GM13977 (cell line): ENCODE data around the gene KIR2DL1.
"Not testable (repeated sequence)": the region's sequence is repeated elsewhere in the genome, so short reads cannot be mapped to it uniquely, and the experiment has no call there.

Source experiments
- DNase-seq: peaks from one replicate; pipeline ENCODE4 v3.0.0; 2012; ENCODE audit warnings: low spot score
- CTCF ChIP-seq: IDR thresholded peaks from 2 replicates; pipeline ENCODE4 v1.5.1; 2012; ENCODE audit warnings: mild to moderate bottlenecking, control low read depth; ENCODE audit not compliant: insufficient read depth; ENCODE audit errors: extremely low read depth, missing control alignments
- in situ Hi-C: fragments of 300-500 bp; cut with MboI; formaldehyde crosslinking; loops from one replicate; pipeline ENCODE4 v1.12.0; 2022; ENCODE audit warnings: low sequenced_read_pairs, low pct_unique_long_range_greater_than_20kb, mixed read lengths, inconsistent platforms; ENCODE audit not compliant: unreplicated experiment

The KIR2DL1 gene

GRCh38 chr19:54792814-54793213 is 23.2 kb downstream of the KIR2DL1 start:
- DNase-seq: peak; percentile 46
- in situ Hi-C loops: no loop called here
- no peak for TF ChIP-seq CTCF

GRCh38 chr19:54795758-54796157 is 26.2 kb downstream of the KIR2DL1 start:
- in situ Hi-C loops: no loop called here
- DNase-seq: no peak
- no peak for TF ChIP-seq CTCF

DNA sequence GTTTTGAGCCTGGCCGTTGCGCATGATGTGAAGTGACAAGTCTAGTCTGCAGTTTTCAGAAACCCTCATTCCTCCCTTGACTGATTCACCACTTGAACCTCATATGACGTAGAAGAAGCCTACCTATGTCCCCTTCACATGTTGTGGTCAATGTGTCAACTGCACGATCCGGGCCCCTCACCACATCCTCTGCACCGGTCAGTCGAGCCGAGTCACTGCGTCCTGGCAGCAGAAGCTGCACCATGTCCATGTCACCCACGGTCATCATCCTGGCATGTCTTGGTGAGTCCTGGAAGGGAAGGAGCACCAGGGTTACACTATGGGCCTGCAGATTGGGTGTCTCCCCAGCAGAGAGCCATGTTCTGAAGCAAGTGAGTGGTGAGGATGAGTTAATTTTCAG is 33.8 kb downstream of the KIR2DL1 start, which contains the start of gene KIR2DL4:
KIR2DL4 (plus strand) TSS at position 201 of the 400 bp plus-strand sequence; CDS start at position 243, 42 bp downstream.
- in situ Hi-C loops: no loop called here
- no peak for TF ChIP-seq CTCF
- DNase-seq: no peak

DNA sequence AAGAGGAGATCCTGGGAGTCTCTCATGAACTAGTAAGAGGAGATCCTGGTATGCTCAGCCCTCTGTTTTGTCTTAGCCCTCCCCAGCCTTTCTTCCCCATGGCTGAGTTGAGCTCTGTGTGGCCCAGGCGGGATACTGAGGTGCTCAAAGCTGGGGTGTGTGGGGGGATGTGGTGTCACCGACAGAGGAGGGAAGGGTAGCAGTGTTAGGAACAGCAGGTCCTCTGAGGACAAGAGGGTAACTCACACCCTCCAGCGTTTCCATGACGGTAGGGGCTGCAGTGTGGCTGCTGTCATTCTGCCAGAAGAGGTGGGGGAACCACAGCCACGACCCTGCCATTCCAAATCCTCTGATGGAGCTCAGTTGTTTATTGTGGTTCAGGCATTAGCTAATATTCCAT is 34.5 kb downstream of the KIR2DL1 start:
- TF ChIP-seq CTCF: no peak
- no peak for DNase-seq
- in situ Hi-C loops: no loop called here

DNA sequence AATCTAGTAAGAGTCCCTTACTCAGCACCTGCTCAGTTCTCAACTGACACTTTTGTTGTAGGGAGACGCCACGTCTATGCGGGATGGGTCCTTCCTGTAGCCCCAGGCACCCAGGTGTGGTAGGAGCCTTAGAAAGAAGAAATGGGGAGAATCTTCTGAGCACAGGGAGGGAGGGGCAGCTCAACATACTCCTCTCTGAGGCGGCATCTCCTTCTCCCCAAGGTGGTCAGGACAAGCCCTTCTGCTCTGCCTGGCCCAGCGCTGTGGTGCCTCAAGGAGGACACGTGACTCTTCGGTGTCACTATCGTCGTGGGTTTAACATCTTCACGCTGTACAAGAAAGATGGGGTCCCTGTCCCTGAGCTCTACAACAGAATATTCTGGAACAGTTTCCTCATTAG is 35.0 kb downstream of the KIR2DL1 start:
- in situ Hi-C loops: no loop called here
- TF ChIP-seq CTCF: no peak
- no peak for DNase-seq

DNA sequence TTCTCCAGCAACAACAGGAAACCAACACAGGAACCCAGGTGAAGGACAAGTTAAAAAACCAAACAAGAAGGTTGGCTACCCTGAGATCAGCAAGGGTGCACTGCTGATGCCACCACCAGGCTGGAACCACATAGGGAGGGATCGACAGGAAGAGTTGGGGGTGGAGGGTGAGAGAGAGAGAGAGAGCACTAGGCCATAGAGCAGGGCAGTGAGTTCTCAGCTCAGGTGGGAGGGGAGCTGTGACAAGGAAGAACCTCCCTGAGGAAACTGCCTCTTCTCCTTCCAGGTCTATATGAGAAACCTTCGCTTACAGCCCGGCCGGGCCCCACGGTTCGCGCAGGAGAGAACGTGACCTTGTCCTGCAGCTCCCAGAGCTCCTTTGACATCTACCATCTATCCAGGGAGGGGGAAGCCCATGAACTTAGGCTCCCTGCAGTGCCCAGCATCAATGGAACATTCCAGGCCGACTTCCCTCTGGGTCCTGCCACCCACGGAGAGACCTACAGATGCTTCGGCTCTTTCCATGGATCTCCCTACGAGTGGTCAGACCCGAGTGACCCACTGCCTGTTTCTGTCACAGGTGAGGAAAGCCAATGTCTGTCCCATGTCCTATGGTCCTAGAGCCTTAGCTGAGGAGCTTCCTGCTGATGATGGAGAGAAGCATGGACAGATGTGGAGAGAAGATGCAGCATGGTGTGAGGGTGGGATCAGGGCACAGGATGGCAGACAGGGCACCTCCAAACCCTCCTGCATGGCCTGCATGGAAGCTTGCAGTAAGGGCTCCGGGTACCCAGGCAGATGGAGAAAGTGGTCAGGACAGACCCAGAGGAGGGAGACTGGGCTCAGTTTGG is 36.3 kb downstream of the KIR2DL1 start:
- in situ Hi-C loops: no loop called here
- DNase-seq: no peak
- TF ChIP-seq CTCF: no peak

DNA sequence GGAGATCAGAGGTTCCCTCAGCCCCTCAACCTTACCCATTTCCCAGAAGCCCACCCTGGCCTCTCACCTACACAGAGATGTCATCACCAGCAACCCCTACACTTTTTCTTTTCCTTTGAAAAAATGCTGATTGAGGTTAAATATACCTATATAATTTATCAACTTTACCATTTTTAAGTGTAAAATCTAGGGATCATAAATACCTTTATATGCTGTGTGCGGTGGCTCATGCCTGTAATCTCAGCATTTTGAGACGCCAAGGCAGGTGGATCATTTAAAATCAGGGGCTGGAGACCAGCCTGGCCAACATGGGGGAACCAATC is 36.9 kb downstream of the KIR2DL1 start:
- in situ Hi-C loops: no loop called here
- TF ChIP-seq CTCF: no peak

DNA sequence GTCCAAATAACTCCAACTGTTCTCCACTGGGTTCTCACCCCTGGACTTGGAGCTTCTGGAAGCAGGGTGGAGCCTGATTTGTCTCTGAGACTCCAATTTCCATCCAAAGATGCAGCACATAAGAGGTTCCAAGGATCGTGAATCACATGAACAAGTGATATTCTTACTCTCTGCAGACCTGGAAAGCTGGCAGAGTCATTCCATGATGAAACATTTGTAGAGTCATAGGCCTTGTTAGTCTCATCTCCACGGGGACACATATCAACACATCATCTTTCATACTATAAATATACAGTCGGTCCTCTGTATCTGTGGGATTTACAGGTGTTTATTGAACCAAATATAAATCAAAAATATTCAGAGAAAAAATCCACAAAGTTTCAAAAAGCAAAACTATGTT is 45.0 kb downstream of the KIR2DL1 start:
- in situ Hi-C loops, DNase-seq: not testable (repeated sequence)

More for the DNA sequence above, 36.9 kb downstream of the KIR2DL1 start:
- DNase-seq: no peak

GRCh38 chr19:54816251-54816650 is 46.7 kb downstream of the KIR2DL1 start, which contains the start of gene KIR3DL1:
TSS of gene KIR3DL1 (plus strand) at chr19:54816468.
- not testable (repeated sequence) for DNase-seq
- in situ Hi-C loops: loop anchor here (5.0 kb wide), 1 partner anchor 36 kb away; the partner anchor contains the start of gene KIR3DL2
